HFF-Myc (cell line): ENCODE results near the gene TAS1R2.

Experiments
- DNase-seq: peaks from one replicate; pipeline ENCODE4 v3.0.0-alpha.2; 2011; ENCODE audit warnings: low read depth; ENCODE audit errors: extremely low read depth
- H3K4me3 ChIP-seq: replicated peaks from 2 replicates; pipeline ENCODE4 v1.5.1; 2011; ENCODE audit warnings: low read depth, mild to moderate bottlenecking, control low read depth, low read length
- CTCF ChIP-seq: IDR thresholded peaks from 2 replicates; pipeline ENCODE4 v1.5.1; 2012; ENCODE audit warnings: mild to moderate bottlenecking, low read depth, low read length, control low read depth; ENCODE audit errors: missing control alignments

The TAS1R2 gene

GRCh38 chr1:18865176-18865575 lies 5.7 kb upstream of the TAS1R2 start:
- no peak overlapping the region for H3K4me3 ChIP-seq
- TF ChIP-seq CTCF, result no peak
- DNase-seq, result no peak

GRCh38 chr1:18861590-18861989 lies 2.1 kb upstream of the TAS1R2 start:
- TF ChIP-seq CTCF, result no peak
- DNase-seq, result no peak
- no peak overlapping the region for H3K4me3 ChIP-seq

- DNase-seq, result no peak
- TF ChIP-seq CTCF, result no peak
- no peak overlapping the region for H3K4me3 ChIP-seq
These were observed 1.6 kb upstream of the TAS1R2 start for GRCh38 chr1:18861082-18861481.

- no peak overlapping the region for H3K4me3 ChIP-seq
- DNase-seq, result no peak
- no peak for TF ChIP-seq CTCF
These were observed 1.3 kb downstream of the TAS1R2 start for GRCh38 chr1:18858070-18858688.

GRCh38 chr1:18856435-18856834 lies 3.0 kb downstream of the TAS1R2 start:
- no peak overlapping the region for H3K4me3 ChIP-seq
- DNase-seq, result no peak
- no peak for TF ChIP-seq CTCF

- TF ChIP-seq CTCF, result no peak
These were observed 3.9 kb downstream of the TAS1R2 start for GRCh38 chr1:18855573-18855972.

GRCh38 chr1:18854331-18855025 lies 5.0 kb downstream of the TAS1R2 start:
- no peak for DNase-seq
- H3K4me3 ChIP-seq, result no peak overlapping the region

More at GRCh38 chr1:18855573-18855972, 3.9 kb downstream of the TAS1R2 start:
- no peak for DNase-seq
- H3K4me3 ChIP-seq, result no peak overlapping the region

More at GRCh38 chr1:18854331-18855025, 5.0 kb downstream of the TAS1R2 start:
- TF ChIP-seq CTCF, result no peak
